Measurements from ENCODE around the gene FOXC2. TPM values are rescaled to one million over a fixed set of nuclear protein-coding genes. Genes with fewer than 3 reads are reported as not detected.

The FOXC2 gene
- total RNA-seq, 1 donor from 2014 or later: not detected

- DNase-seq: no peak
- peaks cover 2% of the 10 kb centered on the region for H3K27me3 Mint-ChIP-seq (ENCODE audit: unreplicated experiment)
- H3K27ac Mint-ChIP-seq (ENCODE audit: unreplicated experiment): no peak overlapping the region
- peaks cover 4% of the 10 kb centered on the region for H3K36me3 Mint-ChIP-seq (ENCODE audit: unreplicated experiment)
- peaks cover 6% of the 10 kb centered on the region for H3K9me3 Mint-ChIP-seq (ENCODE audit: unreplicated experiment)
- TF ChIP-seq CTCF (IDR thresholded peaks at IDR 0.05; ENCODE audit: partially characterized antibody, unreplicated experiment): no peak
- H3K4me1 Mint-ChIP-seq (ENCODE audit: low read depth, unreplicated experiment): no peaks in the 10 kb centered on the region
- no peak overlapping the region for H3K4me3 Mint-ChIP-seq (ENCODE audit: unreplicated experiment)
These were observed 37.5 kb upstream of the FOXC2 start for GRCh38 chr16:86529160-86529559.

- H3K4me3 Mint-ChIP-seq (ENCODE audit: unreplicated experiment): no peak overlapping the region
- peaks cover 6% of the 10 kb centered on the region for H3K9me3 Mint-ChIP-seq (ENCODE audit: unreplicated experiment)
- DNase-seq: no peak
- no peaks in the 10 kb centered on the region for H3K4me1 Mint-ChIP-seq (ENCODE audit: low read depth, unreplicated experiment)
- H3K27me3 Mint-ChIP-seq (ENCODE audit: unreplicated experiment): peaks cover 2% of the 10 kb centered on the region
- peaks cover 4% of the 10 kb centered on the region for H3K36me3 Mint-ChIP-seq (ENCODE audit: unreplicated experiment)
- no peak for TF ChIP-seq CTCF (IDR thresholded peaks at IDR 0.05; ENCODE audit: partially characterized antibody, unreplicated experiment)
- no peak overlapping the region for H3K27ac Mint-ChIP-seq (ENCODE audit: unreplicated experiment)
These were observed 36.1 kb upstream of the FOXC2 start for GRCh38 chr16:86530251-86531190.

GRCh38 chr16:86531191-86531545, 35.5 kb upstream of the FOXC2 start:
- DNase-seq: no peak
- no peaks in the 10 kb centered on the region for H3K27me3 Mint-ChIP-seq (ENCODE audit: unreplicated experiment)
- no peak for TF ChIP-seq CTCF (IDR thresholded peaks at IDR 0.05; ENCODE audit: partially characterized antibody, unreplicated experiment)
- H3K4me3 Mint-ChIP-seq (ENCODE audit: unreplicated experiment): no peak overlapping the region
- peaks cover 4% of the 10 kb centered on the region for H3K36me3 Mint-ChIP-seq (ENCODE audit: unreplicated experiment)
- H3K9me3 Mint-ChIP-seq (ENCODE audit: unreplicated experiment): peaks cover 6% of the 10 kb centered on the region
- no peak overlapping the region for H3K27ac Mint-ChIP-seq (ENCODE audit: unreplicated experiment)
- H3K4me1 Mint-ChIP-seq (ENCODE audit: low read depth, unreplicated experiment): no peaks in the 10 kb centered on the region

- Mint-ChIP-seq H3K27me3 (ENCODE audit: unreplicated experiment) (no peaks in the 10 kb centered on the region), H3K9me3 (ENCODE audit: unreplicated experiment) (peaks cover 6% of the 10 kb centered on the region), H3K27ac (ENCODE audit: unreplicated experiment) (no peak overlapping the region), H3K4me3 (ENCODE audit: unreplicated experiment) (no peak overlapping the region), H3K4me1 (ENCODE audit: low read depth, unreplicated experiment) (no peaks in the 10 kb centered on the region), H3K36me3 (ENCODE audit: unreplicated experiment) (peaks cover 4% of the 10 kb centered on the region)
- no peak for TF ChIP-seq CTCF (IDR thresholded peaks at IDR 0.05; ENCODE audit: partially characterized antibody, unreplicated experiment)
- DNase-seq: no peak
These were observed 34.7 kb upstream of the FOXC2 start for GRCh38 chr16:86531641-86532525.
